WTC11 (cell line): ENCODE data around the gene MAML3. TPM values are rescaled to one million over a fixed set of nuclear protein-coding genes. Genes with fewer than 3 reads are reported as not detected.

ENCODE experiments used
- ATAC-seq: fragments of 200-7000 bp; cut with Tn5 transposase; 2 replicates; pipeline ENCODE4 v1.10.0; 2021; ENCODE audit warnings: mild to moderate bottlenecking, moderate library complexity
- CTCF ChIA-PET: fragments of 300-600 bp; sonication (Branson Sonifier 250); formaldehyde crosslinking; loops from one replicate; lab custom pipeline; 2021; ENCODE audit warnings: antibody characterized with exemption; lab: Charles Lee
- POLR2A ChIA-PET: fragments of 350-600 bp; sonication (Branson Sonifier 250); formaldehyde crosslinking; loops from one replicate; lab custom pipeline; 2021; ENCODE audit warnings: antibody characterized with exemption; lab: Charles Lee
- DNase-seq: peaks from one replicate; pipeline ENCODE4 v3.0.0; 2021; ENCODE audit warnings: low spot score
- H3K27ac Mint-ChIP-seq: 2 replicates; pipeline ENCODE4 v1.8.0; 2021; ENCODE audit warnings: mixed read lengths
- H3K27me3 Mint-ChIP-seq: 2 replicates; pipeline ENCODE4 v1.8.0; 2021; ENCODE audit warnings: low read depth, mild to moderate bottlenecking, moderate library complexity, mixed read lengths
- H3K36me3 Mint-ChIP-seq: 2 replicates; pipeline ENCODE4 v1.8.0; 2021; ENCODE audit warnings: mixed read lengths
- H3K4me1 Mint-ChIP-seq: 2 replicates; pipeline ENCODE4 v1.8.0; 2022; ENCODE audit warnings: mixed read lengths
- H3K4me3 Mint-ChIP-seq: 2 replicates; pipeline ENCODE4 v1.8.0; 2021; ENCODE audit warnings: mild to moderate bottlenecking, moderate library complexity, mixed read lengths
- H3K9me3 Mint-ChIP-seq: 2 replicates; pipeline ENCODE4 v1.8.0; 2021; ENCODE audit warnings: mixed read lengths
- ATF1 ChIP-seq: sonication (generic); formaldehyde crosslinking; IDR thresholded peaks from 2 replicates; pipeline ENCODE4 v1.8.1; 2023; ENCODE audit warnings: mild to moderate bottlenecking, moderate library complexity, missing genetic modification reagents
- FOXJ3 ChIP-seq: sonication (generic); formaldehyde crosslinking; IDR thresholded peaks from 2 replicates; pipeline ENCODE4 v1.9.0; 2021; ENCODE audit warnings: missing genetic modification reagents, mild to moderate bottlenecking, borderline replicate concordance
- KAT7 ChIP-seq: sonication (generic); formaldehyde crosslinking; IDR thresholded peaks from 2 replicates; pipeline ENCODE4 v1.8.1; 2023; ENCODE audit warnings: missing genetic modification reagents, mild to moderate bottlenecking, borderline replicate concordance
- NFE2L1 ChIP-seq: sonication (generic); formaldehyde crosslinking; IDR thresholded peaks from 2 replicates; pipeline ENCODE4 v1.8.1; 2023; ENCODE audit warnings: missing genetic modification reagents
- NR3C1 ChIP-seq: sonication (generic); formaldehyde crosslinking; conservative IDR thresholded peaks from 2 replicates; pipeline ENCODE4 v1.8.1; 2023; ENCODE audit warnings: low read depth, mild to moderate bottlenecking, missing genetic modification reagents
- TCF7 ChIP-seq: sonication (generic); formaldehyde crosslinking; IDR thresholded peaks from 2 replicates; pipeline ENCODE4 v1.8.0; 2022; ENCODE audit warnings: mild to moderate bottlenecking, low read depth, missing genetic modification reagents, moderate library complexity
- TEAD1 ChIP-seq: sonication (generic); formaldehyde crosslinking; IDR thresholded peaks from 2 replicates; pipeline ENCODE4 v1.8.0; 2022; ENCODE audit warnings: mild to moderate bottlenecking, missing genetic modification reagents
- TP53 ChIP-seq: sonication (generic); formaldehyde crosslinking; IDR thresholded peaks from 2 replicates; pipeline ENCODE4 v1.8.1; 2023; ENCODE audit warnings: mild to moderate bottlenecking, missing genetic modification reagents
- ZNF219 ChIP-seq: sonication (generic); formaldehyde crosslinking; IDR thresholded peaks from 2 replicates; pipeline ENCODE4 v1.8.0; 2023; ENCODE audit warnings: missing genetic modification reagents, mild to moderate bottlenecking, borderline replicate concordance
- ZNF416 ChIP-seq: fragments of 250-450 bp; sonication (Bioruptor Pico); IDR thresholded peaks from 2 replicates; pipeline ENCODE4 v1.9.0; 2021; ENCODE audit warnings: mild to moderate bottlenecking, inconsistent platforms
- ZNF671 ChIP-seq: fragments of 250-450 bp; sonication (Bioruptor Pico); IDR thresholded peaks from 2 replicates; pipeline ENCODE4 v1.8.0; 2021; ENCODE audit warnings: mild to moderate bottlenecking
- total RNA-seq: library from RNA; stranded (reverse); gene quantifications from 3 replicates; pipeline ENCODE4 v1.2.3, GENCODE V29; 2021
- TF ChIP-seq, protein P1 (sequence below): sonication (generic); formaldehyde crosslinking; IDR thresholded peaks from 2 replicates; pipeline ENCODE4 v1.8.0; 2022; ENCODE audit warnings: mild to moderate bottlenecking, missing genetic modification reagents
- TF ChIP-seq, protein P2 (sequence below): sonication (generic); formaldehyde crosslinking; conservative IDR thresholded peaks from 2 replicates; pipeline ENCODE4 v1.8.1; 2022; ENCODE audit warnings: mild to moderate bottlenecking, missing genetic modification reagents
- TF ChIP-seq, protein P3 (sequence below): sonication (generic); formaldehyde crosslinking; IDR thresholded peaks from 2 replicates; pipeline ENCODE4 v1.8.0; 2022; ENCODE audit warnings: mild to moderate bottlenecking, missing genetic modification reagents
- TF ChIP-seq, protein P4 (sequence below): fragments of 250-450 bp; sonication (Bioruptor Pico); IDR thresholded peaks from 2 replicates; pipeline ENCODE4 v1.9.0; 2021; ENCODE audit warnings: mild to moderate bottlenecking
- TF ChIP-seq, protein P5 (sequence below): sonication (generic); formaldehyde crosslinking; IDR thresholded peaks from 2 replicates; pipeline ENCODE4 v1.8.1; 2023; ENCODE audit warnings: mild to moderate bottlenecking, moderate library complexity, missing genetic modification reagents

The MAML3 gene
- total RNA-seq, 1 experiment from 2014 or later = 7.4 TPM

DNA sequence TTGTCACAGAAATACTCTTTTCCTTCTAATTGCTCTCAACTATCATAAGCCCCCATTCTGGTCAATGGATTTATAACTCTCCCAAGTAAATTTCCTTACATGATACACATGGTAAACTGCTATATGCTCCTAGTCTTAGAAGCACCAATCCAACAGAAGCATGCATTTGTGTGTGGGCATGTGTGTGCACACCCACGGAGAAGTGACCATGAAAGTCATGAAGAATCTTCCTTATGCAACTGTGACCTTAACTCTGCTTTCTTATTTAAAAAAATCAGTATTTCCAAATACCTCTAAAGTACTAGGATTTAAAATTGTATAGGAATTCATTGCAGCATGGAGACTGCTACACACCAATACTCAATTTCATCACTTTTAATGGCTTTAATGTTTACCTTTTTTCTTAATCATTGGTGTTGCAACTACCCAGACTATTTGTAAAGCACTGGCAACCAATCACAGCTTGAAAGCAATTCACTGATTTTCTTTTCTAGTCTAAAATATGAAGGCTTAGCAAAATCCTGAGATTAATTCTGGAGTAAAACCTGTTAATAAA, 47.6 kb downstream of the MAML3 start:
- Mint-ChIP-seq H3K27me3 (no peaks in the 10 kb centered on the region), H3K9me3 (no peaks in the 10 kb centered on the region), H3K27ac (no peak overlapping the region), H3K4me3 (no peak overlapping the region), H3K36me3 (no peaks in the 10 kb centered on the region), H3K4me1 (peaks cover 2% of the 10 kb centered on the region; the same call in 1 of the 2 replicates)
- TF ChIP-seq KAT7 (CRISPR knock-in tag) (no peak), ZNF416 (CRISPR knock-in tag) (no peak), ZNF219 (CRISPR knock-in tag) (no peak)
- ChIA-PET POLR2A (no interaction called here), CTCF (no interaction called here)
- DNase-seq (no peak), ATAC-seq (no peak)

DNA sequence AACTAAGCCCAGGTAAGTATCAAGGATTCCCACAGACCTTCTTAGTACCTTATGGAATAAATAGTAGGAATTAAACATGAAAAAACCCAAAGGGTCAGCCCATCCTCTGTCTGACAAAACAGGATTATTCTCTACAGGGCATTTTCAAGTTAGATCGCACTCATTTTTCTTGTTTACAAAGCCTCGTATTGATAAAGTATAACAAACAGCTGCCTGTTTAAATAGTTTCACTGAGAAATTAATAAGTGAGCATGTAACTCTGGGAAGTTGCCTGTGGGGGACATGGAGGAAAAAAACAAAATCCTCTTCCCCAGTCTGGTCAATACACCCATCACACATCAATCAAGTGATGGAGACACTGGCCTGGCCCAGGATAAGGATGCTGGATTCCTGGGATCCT, 48.5 kb downstream of the MAML3 start:
- CTCF ChIA-PET = no interaction called here
- Mint-ChIP-seq H3K9me3 (no peaks in the 10 kb centered on the region), H3K36me3 (no peaks in the 10 kb centered on the region)

DNA sequence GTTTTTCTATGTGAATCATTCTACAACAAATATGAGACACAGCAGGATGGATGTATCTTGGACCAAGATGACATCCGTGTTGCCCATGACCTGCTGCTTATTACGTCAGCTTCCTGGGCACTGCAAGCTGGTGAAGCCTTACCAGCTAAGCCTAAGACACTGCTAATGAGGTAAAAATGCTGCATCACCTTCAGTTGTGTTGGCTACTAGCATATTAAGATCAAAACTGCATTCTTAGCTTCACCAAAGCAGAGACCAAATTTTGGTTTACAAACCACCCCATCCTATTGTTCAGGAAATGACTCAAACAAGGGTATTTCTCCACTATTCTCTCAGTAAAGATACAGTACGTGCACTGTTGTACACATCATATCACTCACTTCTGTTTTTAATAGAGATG, 50.3 kb downstream of the MAML3 start:
- no peak for ATAC-seq
- no peak overlapping the region for H3K27ac Mint-ChIP-seq
- ChIA-PET POLR2A (no interaction called here), CTCF (no interaction called here)
- TF ChIP-seq, protein P1, sequence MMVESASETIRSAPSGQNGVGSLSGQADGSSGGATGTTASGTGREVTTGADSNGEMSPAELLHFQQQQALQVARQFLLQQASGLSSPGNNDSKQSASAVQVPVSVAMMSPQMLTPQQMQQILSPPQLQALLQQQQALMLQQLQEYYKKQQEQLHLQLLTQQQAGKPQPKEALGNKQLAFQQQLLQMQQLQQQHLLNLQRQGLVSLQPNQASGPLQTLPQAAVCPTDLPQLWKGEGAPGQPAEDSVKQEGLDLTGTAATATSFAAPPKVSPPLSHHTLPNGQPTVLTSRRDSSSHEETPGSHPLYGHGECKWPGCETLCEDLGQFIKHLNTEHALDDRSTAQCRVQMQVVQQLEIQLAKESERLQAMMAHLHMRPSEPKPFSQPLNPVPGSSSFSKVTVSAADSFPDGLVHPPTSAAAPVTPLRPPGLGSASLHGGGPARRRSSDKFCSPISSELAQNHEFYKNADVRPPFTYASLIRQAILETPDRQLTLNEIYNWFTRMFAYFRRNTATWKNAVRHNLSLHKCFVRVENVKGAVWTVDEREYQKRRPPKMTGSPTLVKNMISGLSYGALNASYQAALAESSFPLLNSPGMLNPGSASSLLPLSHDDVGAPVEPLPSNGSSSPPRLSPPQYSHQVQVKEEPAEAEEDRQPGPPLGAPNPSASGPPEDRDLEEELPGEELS (CRISPR knock-in tag) = no peak
- TF ChIP-seq, protein P2, sequence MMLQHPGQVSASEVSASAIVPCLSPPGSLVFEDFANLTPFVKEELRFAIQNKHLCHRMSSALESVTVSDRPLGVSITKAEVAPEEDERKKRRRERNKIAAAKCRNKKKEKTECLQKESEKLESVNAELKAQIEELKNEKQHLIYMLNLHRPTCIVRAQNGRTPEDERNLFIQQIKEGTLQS = no peak
- TF ChIP-seq FOXJ3 = no peak
- no peak for TF ChIP-seq ATF1 (CRISPR knock-in tag)
- no peak for TF ChIP-seq TCF7 (CRISPR knock-in tag)
- TF ChIP-seq, protein P3, sequence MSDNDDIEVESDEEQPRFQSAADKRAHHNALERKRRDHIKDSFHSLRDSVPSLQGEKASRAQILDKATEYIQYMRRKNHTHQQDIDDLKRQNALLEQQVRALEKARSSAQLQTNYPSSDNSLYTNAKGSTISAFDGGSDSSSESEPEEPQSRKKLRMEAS (CRISPR knock-in tag) = no peak
- TF ChIP-seq NFE2L1 = no peak
- TF ChIP-seq, all 79 proteins: peak for 0
- no peak for DNase-seq
- Mint-ChIP-seq H3K9me3 (no peaks in the 10 kb centered on the region), H3K27me3 (no peaks in the 10 kb centered on the region), H3K4me1 (peaks cover 13% of the 10 kb centered on the region), H3K4me3 (no peak overlapping the region), H3K36me3 (no peaks in the 10 kb centered on the region)

More for the DNA sequence above, 48.5 kb downstream of the MAML3 start:
- no peak for TF ChIP-seq TCF7 (CRISPR knock-in tag)
- Mint-ChIP-seq H3K4me1 (peaks cover 2% of the 10 kb centered on the region; the same call in 1 of the 2 replicates), H3K27ac (no peak overlapping the region), H3K4me3 (no peak overlapping the region), H3K27me3 (no peaks in the 10 kb centered on the region)
- ATAC-seq (no peak), DNase-seq (no peak)
- POLR2A ChIA-PET = no interaction called here

DNA sequence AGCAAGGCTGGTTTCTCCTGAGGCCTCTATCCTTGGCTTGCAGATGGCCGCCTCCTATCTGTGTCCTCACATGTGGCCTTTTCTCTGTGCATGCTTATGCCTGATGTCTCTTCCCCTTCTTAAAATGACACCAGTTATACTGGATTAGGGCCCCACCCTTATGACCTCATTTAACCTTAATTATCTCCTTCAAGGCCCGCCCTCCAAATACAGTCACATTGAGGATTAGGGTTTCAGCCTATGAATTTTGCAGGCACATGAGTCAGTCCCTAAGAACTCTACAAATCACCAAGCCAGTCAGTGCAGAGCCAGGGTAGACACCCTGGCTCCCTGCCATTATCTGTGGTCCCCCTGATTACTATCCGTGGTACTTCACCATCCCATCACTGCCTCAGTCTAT, 51.6 kb downstream of the MAML3 start:
- DNase-seq (no peak), ATAC-seq (no peak)
- H3K27ac Mint-ChIP-seq = no peak overlapping the region
- H3K36me3 Mint-ChIP-seq = no peaks in the 10 kb centered on the region
- peaks cover 17% of the 10 kb centered on the region for H3K4me1 Mint-ChIP-seq
- CTCF ChIA-PET = no interaction called here
- POLR2A ChIA-PET = no interaction called here
- TF ChIP-seq, protein P4, sequence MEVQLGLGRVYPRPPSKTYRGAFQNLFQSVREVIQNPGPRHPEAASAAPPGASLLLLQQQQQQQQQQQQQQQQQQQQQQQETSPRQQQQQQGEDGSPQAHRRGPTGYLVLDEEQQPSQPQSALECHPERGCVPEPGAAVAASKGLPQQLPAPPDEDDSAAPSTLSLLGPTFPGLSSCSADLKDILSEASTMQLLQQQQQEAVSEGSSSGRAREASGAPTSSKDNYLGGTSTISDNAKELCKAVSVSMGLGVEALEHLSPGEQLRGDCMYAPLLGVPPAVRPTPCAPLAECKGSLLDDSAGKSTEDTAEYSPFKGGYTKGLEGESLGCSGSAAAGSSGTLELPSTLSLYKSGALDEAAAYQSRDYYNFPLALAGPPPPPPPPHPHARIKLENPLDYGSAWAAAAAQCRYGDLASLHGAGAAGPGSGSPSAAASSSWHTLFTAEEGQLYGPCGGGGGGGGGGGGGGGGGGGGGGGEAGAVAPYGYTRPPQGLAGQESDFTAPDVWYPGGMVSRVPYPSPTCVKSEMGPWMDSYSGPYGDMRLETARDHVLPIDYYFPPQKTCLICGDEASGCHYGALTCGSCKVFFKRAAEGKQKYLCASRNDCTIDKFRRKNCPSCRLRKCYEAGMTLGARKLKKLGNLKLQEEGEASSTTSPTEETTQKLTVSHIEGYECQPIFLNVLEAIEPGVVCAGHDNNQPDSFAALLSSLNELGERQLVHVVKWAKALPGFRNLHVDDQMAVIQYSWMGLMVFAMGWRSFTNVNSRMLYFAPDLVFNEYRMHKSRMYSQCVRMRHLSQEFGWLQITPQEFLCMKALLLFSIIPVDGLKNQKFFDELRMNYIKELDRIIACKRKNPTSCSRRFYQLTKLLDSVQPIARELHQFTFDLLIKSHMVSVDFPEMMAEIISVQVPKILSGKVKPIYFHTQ (CRISPR knock-in tag) = no peak
- TF ChIP-seq TEAD1 (CRISPR knock-in tag) (no peak), ZNF671 (CRISPR knock-in tag) (no peak), NR3C1 (no peak), TP53 (CRISPR knock-in tag) (no peak), ZNF219 (CRISPR knock-in tag) (no peak)
- TF ChIP-seq, protein P5, sequence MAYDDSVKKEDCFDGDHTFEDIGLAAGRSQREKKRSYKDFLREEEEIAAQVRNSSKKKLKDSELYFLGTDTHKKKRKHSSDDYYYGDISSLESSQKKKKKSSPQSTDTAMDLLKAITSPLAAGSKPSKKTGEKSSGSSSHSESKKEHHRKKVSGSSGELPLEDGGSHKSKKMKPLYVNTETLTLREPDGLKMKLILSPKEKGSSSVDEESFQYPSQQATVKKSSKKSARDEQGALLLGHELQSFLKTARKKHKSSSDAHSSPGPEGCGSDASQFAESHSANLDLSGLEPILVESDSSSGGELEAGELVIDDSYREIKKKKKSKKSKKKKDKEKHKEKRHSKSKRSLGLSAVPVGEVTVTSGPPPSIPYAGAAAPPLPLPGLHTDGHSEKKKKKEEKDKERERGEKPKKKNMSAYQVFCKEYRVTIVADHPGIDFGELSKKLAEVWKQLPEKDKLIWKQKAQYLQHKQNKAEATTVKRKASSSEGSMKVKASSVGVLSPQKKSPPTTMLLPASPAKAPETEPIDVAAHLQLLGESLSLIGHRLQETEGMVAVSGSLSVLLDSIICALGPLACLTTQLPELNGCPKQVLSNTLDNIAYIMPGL (CRISPR knock-in tag) = no peak
- no peaks in the 10 kb centered on the region for H3K9me3 Mint-ChIP-seq
- no peaks in the 10 kb centered on the region for H3K27me3 Mint-ChIP-seq
- H3K4me3 Mint-ChIP-seq = no peak overlapping the region
